HuH-7 (cell line): Measurements from ENCODE around the gene PATZ1.
"Not testable (repeated sequence)": the region's sequence is repeated elsewhere in the genome, so short reads cannot be mapped to it uniquely, and the experiment has no call there.

ENCODE experiments used
- DNase-seq: peaks from one replicate; pipeline ENCODE4 v3.0.0; 2011; ENCODE audit warnings: low spot score

Gene PATZ1

DNA sequence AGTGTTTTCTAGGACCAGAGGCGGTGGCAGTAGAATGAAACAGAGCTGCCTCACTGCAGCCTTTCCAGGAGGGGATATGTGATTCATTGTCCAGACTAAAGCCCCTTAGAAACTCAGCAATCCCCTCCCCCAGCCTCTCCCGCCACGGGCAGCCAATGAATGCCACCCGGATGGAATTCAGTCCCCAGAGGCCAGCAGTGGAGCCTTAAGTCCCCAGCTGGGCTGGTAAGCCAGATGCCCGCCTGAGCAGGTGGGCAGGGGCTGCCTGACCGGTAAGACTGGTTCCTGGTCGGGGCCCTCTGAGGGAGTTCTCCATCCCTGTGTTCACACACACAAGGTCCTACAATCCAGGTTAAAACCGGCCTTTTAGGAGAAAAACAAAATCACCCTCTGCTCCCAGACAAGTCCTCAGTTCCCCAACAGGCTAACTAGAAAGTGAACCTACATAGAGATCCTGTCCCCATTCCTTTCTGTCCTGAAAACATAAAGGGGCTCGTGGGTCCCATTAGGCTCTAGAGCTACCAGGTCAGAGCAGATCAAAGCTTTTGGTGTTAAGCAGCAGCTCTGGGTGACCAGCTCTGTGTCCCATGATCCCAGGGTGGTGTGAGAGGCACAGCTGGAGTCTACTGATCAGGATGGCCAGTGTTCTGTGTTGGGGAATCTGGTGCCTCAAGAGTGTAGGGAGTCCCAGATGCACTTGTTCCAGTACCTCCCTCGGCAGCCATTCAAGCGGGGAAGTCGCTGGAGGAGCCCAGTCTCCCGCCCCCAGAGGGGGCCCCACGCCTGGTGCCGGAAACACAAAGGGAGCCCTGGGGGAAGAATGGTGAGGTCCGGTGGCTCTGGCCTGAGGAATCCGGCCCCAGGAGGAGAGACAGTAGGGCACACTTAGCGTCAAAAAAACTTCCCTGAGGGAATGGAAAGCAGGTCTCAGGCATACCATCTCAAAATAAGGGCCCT, 2.6 kb downstream of the PATZ1 start:
- DNase-seq = no peak

DNA sequence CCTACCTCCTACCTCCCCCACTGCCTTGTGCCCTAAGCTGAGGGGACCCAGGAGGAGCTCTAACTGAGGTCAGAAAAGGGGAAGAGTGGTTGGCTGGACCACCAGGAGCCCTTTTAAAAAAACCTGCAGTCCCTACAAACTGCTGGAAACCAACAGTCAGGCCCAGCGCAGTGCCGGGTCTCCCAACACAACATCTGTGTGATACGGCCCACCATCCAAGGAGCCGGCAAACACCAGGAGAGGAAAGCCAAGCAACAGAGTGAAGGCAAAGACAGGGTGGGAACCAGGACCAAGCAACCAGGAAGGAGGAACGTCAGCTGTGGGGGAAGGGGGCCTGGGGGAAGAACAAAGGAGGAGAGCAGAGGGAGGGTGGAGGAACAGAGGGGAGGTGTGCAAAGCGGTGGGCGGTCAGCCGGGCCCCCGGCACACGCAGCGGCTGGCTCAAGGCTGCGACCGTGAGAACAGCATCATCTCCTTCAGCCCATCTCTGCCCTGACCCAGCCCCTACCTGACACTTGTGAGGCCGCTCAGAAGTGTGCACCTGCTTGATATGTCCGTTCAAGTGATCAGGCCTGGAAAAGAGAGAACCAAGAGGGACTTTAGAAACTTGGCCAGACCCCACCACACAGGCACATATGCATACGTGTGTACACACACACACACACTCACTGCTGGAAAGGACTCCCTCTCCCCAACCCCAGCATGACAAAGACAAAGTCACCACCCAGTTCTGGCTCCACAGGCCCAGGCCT, 3.6 kb downstream of the PATZ1 start:
- no peak for DNase-seq

GRCh38 chr22:31341386-31342088, 4.6 kb downstream of the PATZ1 start:
- DNase-seq = no peak

- no peak for DNase-seq
Observed at GRCh38 chr22:31340765-31341247, 5.3 kb downstream of the PATZ1 start.

DNA sequence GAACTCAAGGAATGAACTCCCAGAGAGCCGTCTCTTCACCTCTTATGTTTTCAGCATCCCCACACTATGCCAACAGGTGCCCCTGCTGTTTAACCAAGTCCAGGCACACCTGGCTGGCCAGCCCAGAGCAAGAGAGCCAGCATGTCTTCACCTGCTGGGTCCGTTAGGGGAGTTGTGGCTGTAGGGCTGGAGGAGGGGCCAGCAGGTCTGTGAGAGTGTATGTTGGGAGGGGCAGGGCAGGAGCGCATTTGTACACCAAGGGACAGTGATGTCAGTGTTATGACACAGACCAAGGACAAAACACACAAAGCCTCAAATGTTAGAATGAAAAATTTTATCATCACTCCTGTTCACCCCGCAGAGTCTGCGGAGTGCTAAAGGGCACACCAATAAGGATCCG, 5.8 kb downstream of the PATZ1 start:
- DNase-seq = no peak

GRCh38 chr22:31339148-31339832, 6.9 kb downstream of the PATZ1 start:
- DNase-seq = no peak

GRCh38 chr22:31337178-31337577, 9.0 kb downstream of the PATZ1 start:
- no peak for DNase-seq

- no peak for DNase-seq
Observed at GRCh38 chr22:31334329-31334728, 11.8 kb downstream of the PATZ1 start.

GRCh38 chr22:31333641-31334040, 12.5 kb downstream of the PATZ1 start:
- DNase-seq = no peak

DNA sequence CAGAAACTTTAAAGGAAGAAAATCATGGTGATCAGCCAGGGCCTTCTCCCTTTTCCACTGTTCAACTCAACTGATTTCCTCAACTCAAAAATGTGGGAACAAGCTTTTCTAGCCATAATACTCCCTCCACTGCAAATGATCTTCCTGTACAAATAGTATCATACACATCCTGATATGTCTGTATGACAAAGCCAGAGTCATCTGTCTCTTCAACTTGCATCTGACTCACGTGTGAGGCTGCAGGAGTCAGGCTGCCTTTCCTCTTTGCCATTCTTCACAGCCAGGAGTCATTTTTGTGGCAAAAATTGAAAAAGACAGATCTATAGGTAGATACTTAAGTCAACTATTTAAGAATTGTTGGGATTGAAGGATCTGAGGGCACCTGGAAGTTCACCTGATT, 13.3 kb downstream of the PATZ1 start:
- DNase-seq = no peak

- no peak for DNase-seq
Observed at GRCh38 chr22:31332010-31332409, 14.1 kb downstream of the PATZ1 start.

- no peak for DNase-seq
Observed at GRCh38 chr22:31329453-31330215, 16.5 kb downstream of the PATZ1 start.

DNA sequence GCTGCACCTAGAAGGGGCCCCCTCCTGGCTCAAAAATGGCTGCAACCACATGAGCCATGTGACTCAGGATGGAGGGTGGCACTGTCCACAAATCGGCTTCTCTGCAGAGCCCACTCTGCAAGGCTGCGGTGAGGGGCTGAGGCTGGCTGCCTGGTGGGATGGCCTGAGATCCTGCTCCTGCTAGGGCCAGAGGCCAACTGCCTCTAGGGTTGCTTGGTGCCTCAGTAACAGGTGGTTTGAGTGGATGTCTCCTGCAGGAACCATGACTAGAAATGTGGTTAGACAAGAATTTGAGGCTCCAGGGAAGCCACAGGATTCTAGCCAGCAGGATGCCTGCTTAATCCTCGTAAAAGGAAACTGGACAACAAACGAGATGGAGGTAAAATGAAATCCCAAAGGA, 17.1 kb downstream of the PATZ1 start:
- DNase-seq = no peak

GRCh38 chr22:31328544-31328960, 17.6 kb downstream of the PATZ1 start:
- DNase-seq = no peak

GRCh38 chr22:31327806-31328543, 18.2 kb downstream of the PATZ1 start:
- no peak for DNase-seq

DNA sequence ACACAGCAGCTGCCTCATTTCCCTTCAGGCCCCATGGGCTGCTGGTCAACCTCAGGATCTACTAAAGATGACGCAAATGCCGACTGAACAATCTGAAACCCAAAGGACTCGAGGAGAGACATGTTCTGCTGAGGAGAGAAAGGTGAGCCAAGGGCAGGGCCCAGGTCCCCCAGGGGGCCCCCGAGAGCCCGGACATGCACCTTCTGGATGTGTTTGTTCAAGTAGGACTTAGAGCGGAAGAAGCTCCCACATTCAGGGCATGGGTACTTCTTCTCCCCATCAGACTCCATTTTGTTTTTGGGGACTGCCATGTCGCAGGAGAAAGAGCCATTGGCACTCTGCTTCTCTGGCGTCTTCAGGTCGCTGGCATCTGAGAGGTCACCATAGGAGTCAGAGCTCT, 19.3 kb downstream of the PATZ1 start:
- no peak for DNase-seq

DNA sequence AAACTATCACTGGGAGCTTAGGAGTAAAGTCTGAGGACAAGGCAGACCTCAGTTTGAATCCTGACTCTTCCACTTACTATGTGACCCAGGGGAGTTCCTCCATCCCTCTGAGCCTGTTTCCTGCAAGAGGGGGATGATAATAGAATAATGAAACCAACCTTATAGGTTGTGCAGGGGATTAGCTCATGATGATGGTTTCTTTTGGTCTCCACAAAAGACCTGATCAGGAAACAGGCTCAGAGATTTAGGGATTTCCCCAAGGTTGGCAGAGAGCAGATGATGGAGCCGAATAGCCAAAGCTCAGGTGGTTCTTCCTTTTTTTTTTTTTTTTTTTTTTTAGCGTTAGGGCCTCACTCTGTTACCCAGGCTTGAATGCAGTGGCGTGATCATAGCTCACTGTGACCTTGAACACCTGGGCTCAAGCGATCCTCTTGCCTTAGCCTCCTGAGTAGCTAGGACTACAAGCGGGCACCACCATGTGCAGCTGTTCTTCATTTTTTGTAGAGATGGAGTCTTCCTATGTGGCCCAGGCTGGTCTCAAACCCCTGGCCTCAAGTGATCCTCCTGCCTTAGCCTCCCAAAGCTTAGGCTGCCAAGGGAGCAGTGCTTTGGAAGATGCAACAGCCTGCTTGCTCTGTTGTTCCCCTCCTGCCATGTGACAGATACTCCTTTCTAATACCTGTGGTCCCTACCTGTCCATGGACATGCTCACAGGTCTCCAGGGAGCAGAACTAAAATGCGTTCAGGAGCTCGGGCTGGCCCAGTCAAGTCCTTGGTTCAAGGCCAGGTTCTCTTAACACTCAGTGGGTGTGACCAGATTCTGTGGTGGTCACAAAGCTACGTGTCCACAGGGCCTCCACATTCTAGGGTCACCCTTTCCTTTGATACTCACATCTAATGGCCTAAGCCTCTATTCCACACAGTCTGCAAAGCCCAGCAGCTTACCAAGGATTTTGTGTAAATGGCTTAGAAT, 22.3 kb downstream of the PATZ1 start:
- no peak for DNase-seq

GRCh38 chr22:31321421-31321820, 24.7 kb downstream of the PATZ1 start:
- DNase-seq = no peak

GRCh38 chr22:31314220-31314619, 31.9 kb downstream of the PATZ1 start:
- not testable (repeated sequence) for DNase-seq
